ENCODE data around the gene SLFNL1.

SLFNL1 gene

GRCh38 chr1:41021526-41022308 is at the start of gene SLFNL1:
Gene SLFNL1, minus strand, starts transcription at chr1:41021725. Its CDS starts 1,065 bp downstream, at chr1:41020660.
- TF ChIP-seq CTCF (IDR thresholded peaks at IDR 0.05; ENCODE audit: borderline replicate concordance, insufficient read depth, low read depth, low read length): no peak

GRCh38 chr1:41056907-41057306 is 35.4 kb upstream of the SLFNL1 start:
- no peak overlapping the region for H3K4me3 ChIP-seq (ENCODE audit: low read depth, low read length)
- TF ChIP-seq CTCF (IDR thresholded peaks at IDR 0.05; ENCODE audit: borderline replicate concordance, insufficient read depth, low read depth, low read length): no peak

More at GRCh38 chr1:41021526-41022308, at the start of gene SLFNL1:
- no peak within 1 kb of the TSS for H3K4me3 ChIP-seq (ENCODE audit: low read depth, low read length)

GRCh38 chr1:41053316-41053715 is 31.8 kb upstream of the SLFNL1 start:
- no peak overlapping the region for H3K4me3 ChIP-seq (ENCODE audit: low read depth, low read length)
- no peak for TF ChIP-seq CTCF (IDR thresholded peaks at IDR 0.05; ENCODE audit: borderline replicate concordance, insufficient read depth, low read depth, low read length)

GRCh38 chr1:41051022-41051421 is 29.5 kb upstream of the SLFNL1 start:
- no peak for TF ChIP-seq CTCF (IDR thresholded peaks at IDR 0.05; ENCODE audit: borderline replicate concordance, insufficient read depth, low read depth, low read length)
- no peak overlapping the region for H3K4me3 ChIP-seq (ENCODE audit: low read depth, low read length)

- no peak overlapping the region for H3K4me3 ChIP-seq (ENCODE audit: low read depth, low read length)
- TF ChIP-seq CTCF (IDR thresholded peaks at IDR 0.05; ENCODE audit: borderline replicate concordance, insufficient read depth, low read depth, low read length): no peak
These were observed 27.0 kb upstream of the SLFNL1 start for GRCh38 chr1:41048540-41048939.

- TF ChIP-seq CTCF (IDR thresholded peaks at IDR 0.05; ENCODE audit: borderline replicate concordance, insufficient read depth, low read depth, low read length): no peak
- no peak overlapping the region for H3K4me3 ChIP-seq (ENCODE audit: low read depth, low read length)
These were observed 24.8 kb upstream of the SLFNL1 start for GRCh38 chr1:41046347-41046775.

- no peak overlapping the region for H3K4me3 ChIP-seq (ENCODE audit: low read depth, low read length)
- TF ChIP-seq CTCF (IDR thresholded peaks at IDR 0.05; ENCODE audit: borderline replicate concordance, insufficient read depth, low read depth, low read length): no peak
These were observed 24.2 kb upstream of the SLFNL1 start for GRCh38 chr1:41045740-41046139.
